Cardiac fibroblast (primary cell): Measurements from ENCODE around the gene ADRB1.

Experiments used
- DNase-seq, 2 donors: peaks; one replicate each; pipeline versions ENCODE4 v3.0.0 to v3.0.0-alpha.2; 2010; ENCODE audit warnings: low read depth in 2 of 2
- H3K4me3 ChIP-seq, 2 donors: replicated peaks in 1 of 2; 1 replicate in 1 of 2; 2 replicates in 1 of 2; pipeline ENCODE4 v1.5.1; 2011; ENCODE audit warnings: low read depth in 2 of 2, low read length in 2 of 2, mild to moderate bottlenecking in 2 of 2, moderate library complexity in 1 of 2
- TF ChIP-seq, protein P1 (sequence below): IDR thresholded peaks from one replicate; pipeline ENCODE4 v1.5.1; 2011; ENCODE audit warnings: low read depth, mild to moderate bottlenecking, low read length, inconsistent platforms

The ADRB1 gene

DNA sequence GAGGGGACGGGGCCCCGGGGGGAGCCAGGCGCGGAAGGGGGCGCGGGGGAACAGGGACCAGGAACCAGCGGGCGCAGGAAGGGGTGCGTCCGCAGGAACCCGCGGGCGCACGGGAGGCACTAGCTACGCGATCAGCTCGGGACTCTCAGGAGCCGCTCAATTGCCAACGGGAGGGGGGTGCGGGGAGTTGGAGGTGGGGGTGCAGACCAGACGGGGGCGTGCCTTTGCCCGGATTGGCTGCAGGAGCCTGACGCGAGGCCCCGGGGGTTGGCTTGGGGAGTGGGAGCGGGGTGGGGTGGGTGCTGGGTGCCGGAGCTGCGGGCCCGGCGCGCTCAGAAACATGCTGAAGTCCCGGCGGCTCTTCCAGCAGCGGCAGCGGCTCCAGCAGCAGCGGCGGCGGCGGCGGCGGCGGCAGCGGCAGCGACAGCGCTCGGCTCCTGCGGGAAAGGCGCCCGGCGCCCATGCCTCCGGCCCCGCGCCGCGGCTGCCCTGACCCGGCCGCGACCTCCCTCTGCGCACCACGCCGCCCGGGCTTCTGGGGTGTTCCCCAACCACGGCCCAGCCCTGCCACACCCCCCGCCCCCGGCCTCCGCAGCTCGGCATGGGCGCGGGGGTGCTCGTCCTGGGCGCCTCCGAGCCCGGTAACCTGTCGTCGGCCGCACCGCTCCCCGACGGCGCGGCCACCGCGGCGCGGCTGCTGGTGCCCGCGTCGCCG lies at the start of gene ADRB1:
Gene ADRB1, plus strand, starts transcription at position 335 of the 715 bp plus-strand sequence. Its CDS starts 267 bp downstream, at position 602.
- TF ChIP-seq, protein P1, sequence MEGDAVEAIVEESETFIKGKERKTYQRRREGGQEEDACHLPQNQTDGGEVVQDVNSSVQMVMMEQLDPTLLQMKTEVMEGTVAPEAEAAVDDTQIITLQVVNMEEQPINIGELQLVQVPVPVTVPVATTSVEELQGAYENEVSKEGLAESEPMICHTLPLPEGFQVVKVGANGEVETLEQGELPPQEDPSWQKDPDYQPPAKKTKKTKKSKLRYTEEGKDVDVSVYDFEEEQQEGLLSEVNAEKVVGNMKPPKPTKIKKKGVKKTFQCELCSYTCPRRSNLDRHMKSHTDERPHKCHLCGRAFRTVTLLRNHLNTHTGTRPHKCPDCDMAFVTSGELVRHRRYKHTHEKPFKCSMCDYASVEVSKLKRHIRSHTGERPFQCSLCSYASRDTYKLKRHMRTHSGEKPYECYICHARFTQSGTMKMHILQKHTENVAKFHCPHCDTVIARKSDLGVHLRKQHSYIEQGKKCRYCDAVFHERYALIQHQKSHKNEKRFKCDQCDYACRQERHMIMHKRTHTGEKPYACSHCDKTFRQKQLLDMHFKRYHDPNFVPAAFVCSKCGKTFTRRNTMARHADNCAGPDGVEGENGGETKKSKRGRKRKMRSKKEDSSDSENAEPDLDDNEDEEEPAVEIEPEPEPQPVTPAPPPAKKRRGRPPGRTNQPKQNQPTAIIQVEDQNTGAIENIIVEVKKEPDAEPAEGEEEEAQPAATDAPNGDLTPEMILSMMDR: no peak
- peak; percentile 19 to 25 for DNase-seq
- H3K4me3 ChIP-seq: peak within 1 kb of the TSS in 1 of 2 donors; percentile 23

- no peak for DNase-seq
- TF ChIP-seq, protein P1: no peak
- no peak overlapping the region for H3K4me3 ChIP-seq
Measured at GRCh38 chr10:113995201-113995600, 48.5 kb upstream of the ADRB1 start.

GRCh38 chr10:113997428-113997827 lies 46.2 kb upstream of the ADRB1 start:
- no peak overlapping the region for H3K4me3 ChIP-seq
- DNase-seq: no peak
- TF ChIP-seq, protein P1: no peak

- DNase-seq: no peak
- no peak overlapping the region for H3K4me3 ChIP-seq
- TF ChIP-seq, protein P1: no peak
Measured at GRCh38 chr10:113999531-113999930, 44.1 kb upstream of the ADRB1 start.

GRCh38 chr10:114000457-114001010 lies 43.1 kb upstream of the ADRB1 start:
- no peak for DNase-seq
- TF ChIP-seq, protein P1: no peak
- H3K4me3 ChIP-seq: no peak overlapping the region

- no peak for DNase-seq
- no peak overlapping the region for H3K4me3 ChIP-seq
- TF ChIP-seq, protein P1: no peak
Measured at GRCh38 chr10:114002422-114002821, 41.2 kb upstream of the ADRB1 start.
